ENCODE results near the gene DLG2.

Gene DLG2

DNA sequence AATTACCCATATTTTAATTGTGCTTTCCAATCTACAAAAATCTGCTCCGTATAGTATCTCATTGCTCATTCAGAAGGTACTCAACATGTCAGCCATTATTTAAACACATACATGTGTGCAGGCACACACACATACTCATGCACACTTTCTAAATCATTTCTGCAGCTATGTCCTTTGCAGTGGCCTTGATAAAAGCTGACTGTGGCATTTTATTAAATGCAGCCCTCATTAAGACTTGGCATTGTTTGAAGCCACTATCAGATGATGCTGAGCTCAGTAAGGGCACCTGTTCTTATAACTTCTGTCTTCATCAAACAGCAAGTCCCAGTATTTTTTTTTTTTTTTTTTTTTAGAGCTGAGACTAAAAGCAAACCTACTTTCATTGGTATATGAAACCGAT is 1269.1 kb downstream of the DLG2 start:
- TF ChIP-seq, protein P1, sequence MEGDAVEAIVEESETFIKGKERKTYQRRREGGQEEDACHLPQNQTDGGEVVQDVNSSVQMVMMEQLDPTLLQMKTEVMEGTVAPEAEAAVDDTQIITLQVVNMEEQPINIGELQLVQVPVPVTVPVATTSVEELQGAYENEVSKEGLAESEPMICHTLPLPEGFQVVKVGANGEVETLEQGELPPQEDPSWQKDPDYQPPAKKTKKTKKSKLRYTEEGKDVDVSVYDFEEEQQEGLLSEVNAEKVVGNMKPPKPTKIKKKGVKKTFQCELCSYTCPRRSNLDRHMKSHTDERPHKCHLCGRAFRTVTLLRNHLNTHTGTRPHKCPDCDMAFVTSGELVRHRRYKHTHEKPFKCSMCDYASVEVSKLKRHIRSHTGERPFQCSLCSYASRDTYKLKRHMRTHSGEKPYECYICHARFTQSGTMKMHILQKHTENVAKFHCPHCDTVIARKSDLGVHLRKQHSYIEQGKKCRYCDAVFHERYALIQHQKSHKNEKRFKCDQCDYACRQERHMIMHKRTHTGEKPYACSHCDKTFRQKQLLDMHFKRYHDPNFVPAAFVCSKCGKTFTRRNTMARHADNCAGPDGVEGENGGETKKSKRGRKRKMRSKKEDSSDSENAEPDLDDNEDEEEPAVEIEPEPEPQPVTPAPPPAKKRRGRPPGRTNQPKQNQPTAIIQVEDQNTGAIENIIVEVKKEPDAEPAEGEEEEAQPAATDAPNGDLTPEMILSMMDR (IDR thresholded peaks at IDR 0.05; ENCODE audit: unreplicated experiment in 3 of 3), result no peak
- Mint-ChIP-seq H3K9me3 (no peaks in the 10 kb centered on the region), H3K27ac (no peak overlapping the region), H3K4me3 (no peak overlapping the region), H3K27me3 (ENCODE audit: low read depth) (no peaks in the 10 kb centered on the region), H3K36me3 (ENCODE audit: low read depth) (no peaks in the 10 kb centered on the region), H3K4me1 (no peaks in the 10 kb centered on the region)

DNA sequence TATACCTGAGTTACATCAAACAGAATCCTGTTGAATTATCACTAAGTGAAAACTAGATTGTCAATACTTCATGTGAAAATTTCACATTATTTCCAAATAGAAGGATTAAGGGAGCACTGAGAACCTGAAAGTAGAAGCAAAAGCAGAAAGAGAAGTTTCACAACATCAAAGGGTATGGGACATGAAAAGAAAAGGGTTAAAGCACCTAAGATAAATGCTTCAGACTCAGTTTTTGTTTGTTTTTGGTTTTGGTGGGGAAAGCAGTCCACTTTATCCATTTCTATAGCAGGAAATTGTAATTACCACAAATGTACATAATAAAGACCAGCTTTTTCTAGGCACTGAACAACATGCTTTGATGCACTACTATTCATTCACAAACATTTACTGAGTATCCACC is 1271.2 kb downstream of the DLG2 start:
- Mint-ChIP-seq H3K4me3 (no peak overlapping the region), H3K9me3 (no peaks in the 10 kb centered on the region), H3K36me3 (ENCODE audit: low read depth) (no peaks in the 10 kb centered on the region), H3K27me3 (ENCODE audit: low read depth) (no peaks in the 10 kb centered on the region), H3K27ac (no peak overlapping the region), H3K4me1 (no peaks in the 10 kb centered on the region)
- TF ChIP-seq, protein P1 (IDR thresholded peaks at IDR 0.05; ENCODE audit: unreplicated experiment in 3 of 3), result no peak

DNA sequence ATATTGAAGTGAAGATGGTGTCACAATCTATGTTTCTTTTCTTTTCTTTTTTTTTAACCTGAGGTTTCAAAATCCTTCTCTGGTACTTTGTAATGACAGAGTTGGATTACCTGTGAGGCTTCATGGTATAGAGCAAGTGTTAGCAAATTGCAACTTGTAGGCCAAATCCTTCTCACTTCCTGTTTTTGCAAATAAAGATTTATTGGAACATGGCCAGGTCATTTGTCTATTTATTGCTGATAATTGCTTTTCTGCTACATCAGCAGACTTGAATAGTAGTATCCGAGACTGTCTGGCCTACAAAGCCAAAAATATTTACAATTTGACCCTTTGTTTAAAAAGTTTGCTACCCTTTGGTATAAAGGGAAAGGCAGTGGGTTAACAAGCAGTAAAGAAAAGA is 1281.5 kb downstream of the DLG2 start:
- Mint-ChIP-seq H3K4me1 (peaks cover 5% of the 10 kb centered on the region), H3K27ac (no peak overlapping the region), H3K27me3 (ENCODE audit: low read depth) (no peaks in the 10 kb centered on the region), H3K9me3 (no peaks in the 10 kb centered on the region), H3K36me3 (ENCODE audit: low read depth) (no peaks in the 10 kb centered on the region), H3K4me3 (no peak overlapping the region)
- TF ChIP-seq, protein P1 (IDR thresholded peaks at IDR 0.05; ENCODE audit: unreplicated experiment in 3 of 3), result no peak

DNA sequence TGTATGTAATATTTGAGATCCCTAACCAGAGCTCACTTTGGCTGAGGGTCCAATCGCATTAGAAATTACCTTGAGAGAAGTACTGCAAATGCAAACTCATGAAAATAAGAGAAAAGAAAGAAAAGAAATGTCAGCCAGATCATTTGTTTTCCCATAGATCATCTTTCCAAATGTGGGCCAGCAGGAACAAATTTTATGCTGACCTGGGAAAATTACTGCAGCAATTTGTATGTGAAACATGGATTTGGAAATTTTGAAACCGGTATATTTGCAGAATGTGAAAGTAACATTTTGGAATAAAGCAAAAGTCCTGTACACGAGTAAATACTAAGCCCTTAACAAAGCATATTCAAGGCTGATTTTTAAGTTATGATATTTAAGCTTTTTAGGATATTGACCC is 1282.1 kb downstream of the DLG2 start:
- H3K4me1 Mint-ChIP-seq, result peaks cover 5% of the 10 kb centered on the region
- H3K4me3 Mint-ChIP-seq, result no peak overlapping the region
- H3K9me3 Mint-ChIP-seq, result no peaks in the 10 kb centered on the region
- TF ChIP-seq, protein P1 (IDR thresholded peaks at IDR 0.05; ENCODE audit: unreplicated experiment in 3 of 3), result no peak
- H3K36me3 Mint-ChIP-seq (ENCODE audit: low read depth), result no peaks in the 10 kb centered on the region
- H3K27ac Mint-ChIP-seq, result no peak overlapping the region
- H3K27me3 Mint-ChIP-seq (ENCODE audit: low read depth), result no peaks in the 10 kb centered on the region

DNA sequence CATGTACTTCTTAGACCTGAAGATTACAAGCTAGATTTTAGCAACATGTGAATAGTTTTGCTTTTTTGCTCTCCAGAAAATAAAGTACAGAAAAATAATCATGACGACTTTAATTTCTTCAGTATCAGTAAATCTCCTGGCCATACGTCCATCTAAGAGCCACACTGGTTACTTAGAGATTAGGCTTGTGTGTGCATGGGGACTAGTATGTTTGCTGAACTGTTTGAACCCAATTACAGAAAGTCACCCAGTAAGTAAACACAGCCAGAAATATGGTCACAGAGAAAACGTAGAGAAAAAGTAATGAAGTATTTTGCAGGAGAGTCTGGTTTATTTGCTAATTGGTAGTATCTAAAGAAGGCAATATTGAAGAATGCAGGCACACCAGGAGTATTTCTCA is 1287.3 kb downstream of the DLG2 start:
- Mint-ChIP-seq H3K36me3 (ENCODE audit: low read depth) (no peaks in the 10 kb centered on the region), H3K27me3 (ENCODE audit: low read depth) (no peaks in the 10 kb centered on the region), H3K4me3 (no peak overlapping the region), H3K9me3 (no peaks in the 10 kb centered on the region), H3K4me1 (peaks cover 2% of the 10 kb centered on the region), H3K27ac (no peak overlapping the region)
- TF ChIP-seq, protein P1 (IDR thresholded peaks at IDR 0.05; ENCODE audit: unreplicated experiment in 3 of 3), result no peak

DNA sequence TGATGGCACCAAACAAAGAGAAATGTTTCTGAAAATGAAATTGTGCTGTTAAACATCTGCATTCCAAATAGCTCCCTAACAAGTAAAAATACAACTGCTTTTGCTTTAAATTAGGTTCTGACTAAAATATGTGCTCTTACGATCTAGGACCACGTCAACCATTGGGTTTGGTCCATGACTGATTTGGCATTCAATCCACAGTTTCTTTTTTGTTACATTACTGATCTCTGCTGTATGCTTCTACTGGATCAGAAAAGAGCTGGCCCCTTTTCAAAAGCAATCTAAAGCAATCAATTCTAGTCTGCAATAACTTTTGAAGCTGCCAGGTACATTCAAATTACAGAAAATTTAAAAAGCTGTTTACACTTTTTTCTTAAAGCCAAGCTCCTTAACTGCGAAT is 1293.9 kb downstream of the DLG2 start:
- peak overlapping the region in 1 of 3 experiments; percentile 37 for H3K27ac Mint-ChIP-seq
- TF ChIP-seq, protein P1 (IDR thresholded peaks at IDR 0.05; ENCODE audit: unreplicated experiment in 3 of 3), result no peak
- H3K9me3 Mint-ChIP-seq, result no peaks in the 10 kb centered on the region
- no peaks in the 10 kb centered on the region for H3K36me3 Mint-ChIP-seq (ENCODE audit: low read depth)
- no peaks in the 10 kb centered on the region for H3K27me3 Mint-ChIP-seq (ENCODE audit: low read depth)
- no peak overlapping the region for H3K4me3 Mint-ChIP-seq
- H3K4me1 Mint-ChIP-seq, result no peaks in the 10 kb centered on the region

Measured in nephron (organoid).